Right kidney (tissue), 1 donor: ENCODE data around the gene KCNK3.
"Not testable (repeated sequence)": the region's sequence is repeated elsewhere in the genome, so short reads cannot be mapped to it uniquely, and the experiment has no call there.

Source experiments
- DNase-seq: peaks from one replicate; pipeline ENCODE4 v3.0.0-alpha.2; 2016

The KCNK3 gene

GRCh38 chr2:26757873-26758789 is 65.6 kb downstream of the KCNK3 start:
- no peak for DNase-seq

- DNase-seq = no peak
Measured at GRCh38 chr2:26758790-26759321, 66.3 kb downstream of the KCNK3 start.

- DNase-seq = no peak
Measured at GRCh38 chr2:26759845-26760244, 67.3 kb downstream of the KCNK3 start.

- DNase-seq = not testable (repeated sequence)
Measured at GRCh38 chr2:26760991-26761390, 68.5 kb downstream of the KCNK3 start.

GRCh38 chr2:26763019-26763418 is 70.5 kb downstream of the KCNK3 start:
- DNase-seq = no peak

GRCh38 chr2:26764078-26764887 is 71.8 kb downstream of the KCNK3 start, which contains the start of gene SLC35F6:
Gene SLC35F6, plus strand, starts transcription at chr2:26764284. Its CDS starts 66 bp downstream, at chr2:26764350.
- peak; percentile 94 for DNase-seq

GRCh38 chr2:26764906-26765305 is 72.4 kb downstream of the KCNK3 start:
- DNase-seq = no peak

- DNase-seq = no peak
Measured at GRCh38 chr2:26765475-26766200, 73.1 kb downstream of the KCNK3 start.

- no peak for DNase-seq
Measured at GRCh38 chr2:26767129-26767528, 74.6 kb downstream of the KCNK3 start.

GRCh38 chr2:26767894-26768487 is 75.5 kb downstream of the KCNK3 start:
- DNase-seq = no peak

- DNase-seq = no peak
Measured at GRCh38 chr2:26768759-26769088, 76.2 kb downstream of the KCNK3 start.

GRCh38 chr2:26769089-26769761 is 76.7 kb downstream of the KCNK3 start:
- no peak for DNase-seq

- no peak for DNase-seq
Measured at GRCh38 chr2:26770986-26771586, 78.6 kb downstream of the KCNK3 start.

GRCh38 chr2:26772064-26773001 is 79.8 kb downstream of the KCNK3 start:
- no peak for DNase-seq

- no peak for DNase-seq
Measured at GRCh38 chr2:26776195-26776800, 83.8 kb downstream of the KCNK3 start.

GRCh38 chr2:26778098-26778497 is 85.6 kb downstream of the KCNK3 start:
- no peak for DNase-seq

GRCh38 chr2:26778507-26778906 is 86.0 kb downstream of the KCNK3 start:
- DNase-seq = no peak

GRCh38 chr2:26780203-26780760 is 87.8 kb downstream of the KCNK3 start:
- DNase-seq = no peak
